Right kidney (tissue), 1 donor: ENCODE measurements around the gene BRF1.
"Not testable (repeated sequence)": the region's sequence is repeated elsewhere in the genome, so short reads cannot be mapped to it uniquely, and the experiment has no call there.

Experiments used
- DNase-seq: peaks from one replicate; pipeline ENCODE4 v3.0.0-alpha.2; 2016

Gene BRF1

GRCh38 chr14:105290621-105291346 is 10.0 kb downstream of the BRF1 start:
- DNase-seq: no peak

GRCh38 chr14:105288936-105289335 is 11.9 kb downstream of the BRF1 start:
- not testable (repeated sequence) for DNase-seq

DNA sequence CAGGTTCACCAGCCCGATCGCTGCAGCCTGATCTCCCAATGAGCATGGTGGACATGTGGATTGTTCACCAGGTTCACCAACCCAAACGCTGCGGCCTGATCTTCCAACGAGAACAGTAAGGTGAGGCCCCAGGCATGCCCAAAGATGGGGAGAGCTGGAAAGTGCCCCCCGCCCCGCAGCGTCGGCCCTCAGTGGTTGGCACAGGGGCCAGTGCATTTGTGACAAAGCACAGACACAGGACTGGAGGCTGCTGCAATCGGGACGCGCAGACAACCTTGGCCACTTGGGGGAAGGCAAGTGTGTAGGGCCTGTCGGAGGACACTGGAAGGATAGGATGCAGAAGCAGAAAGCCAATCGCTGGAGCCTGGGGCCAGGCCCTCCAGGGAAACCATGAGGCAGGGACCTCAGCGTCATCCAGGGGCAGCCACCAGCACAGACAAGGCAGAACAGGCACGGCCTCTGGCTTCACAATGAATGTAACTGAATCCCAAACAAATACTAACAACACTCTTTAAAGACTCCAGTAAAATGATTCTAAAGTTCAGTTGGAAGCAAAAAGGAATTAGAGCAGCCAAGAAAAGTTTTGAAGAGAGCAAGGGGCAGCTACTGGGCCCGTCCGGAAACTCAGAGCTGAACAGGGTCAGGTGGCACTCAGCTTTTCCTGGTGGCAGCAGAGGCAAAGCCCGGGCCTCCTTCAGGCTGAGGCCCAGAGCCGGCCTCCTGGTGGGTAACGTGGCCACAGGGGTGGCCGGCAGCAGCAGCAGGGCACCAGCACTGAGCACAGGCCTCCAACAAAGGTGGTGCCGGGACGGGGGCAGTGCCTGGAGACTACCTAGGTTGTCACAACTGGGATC is 13.3 kb downstream of the BRF1 start:
- no peak for DNase-seq

DNA sequence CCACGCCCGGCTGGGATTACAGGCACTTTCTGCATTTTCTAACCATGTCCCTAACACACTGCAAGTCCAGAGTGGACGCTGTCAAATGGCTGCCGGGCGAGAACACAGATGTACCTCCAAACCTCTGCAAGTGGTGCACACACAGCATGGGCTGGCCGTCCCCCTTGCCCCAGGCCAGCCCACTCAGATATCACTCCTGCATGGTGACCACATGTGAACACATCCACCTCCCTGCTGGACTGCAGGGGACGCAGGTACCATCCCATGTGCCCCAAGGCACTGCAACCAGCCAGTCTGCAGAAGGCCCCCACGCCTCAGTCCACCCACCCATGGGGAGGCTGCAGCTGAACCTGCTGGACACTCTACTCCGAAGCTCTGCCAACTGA is 14.0 kb downstream of the BRF1 start:
- DNase-seq: no peak

DNA sequence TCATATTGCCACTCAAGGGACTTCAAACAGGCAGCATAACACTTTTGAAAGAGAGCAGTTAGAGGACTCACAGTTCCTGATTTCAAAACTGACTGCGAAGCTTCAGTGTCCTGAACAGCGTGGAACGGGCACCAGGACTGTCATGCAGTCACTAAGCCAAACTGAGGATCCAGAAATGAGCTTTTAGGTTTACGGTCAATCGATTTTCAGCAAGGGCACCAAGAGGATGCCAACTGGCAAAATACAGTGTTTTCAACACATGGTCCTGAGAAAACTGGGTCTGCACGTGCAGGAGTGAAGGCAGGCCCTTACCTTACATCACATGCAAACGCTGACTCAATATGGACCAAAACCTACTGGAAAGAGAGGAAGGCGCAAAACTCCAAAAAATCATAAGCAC is 15.6 kb downstream of the BRF1 start:
- no peak for DNase-seq

- DNase-seq: no peak
Observed at GRCh38 chr14:105283899-105284298, 16.9 kb downstream of the BRF1 start.

GRCh38 chr14:105283028-105283427 is 17.8 kb downstream of the BRF1 start:
- DNase-seq: no peak

GRCh38 chr14:105282098-105282725 is 18.6 kb downstream of the BRF1 start:
- DNase-seq: no peak

GRCh38 chr14:105281371-105282097 is 19.3 kb downstream of the BRF1 start:
- DNase-seq: peak; percentile 19

- DNase-seq: no peak
Observed at GRCh38 chr14:105280525-105280924, 20.3 kb downstream of the BRF1 start.

- no peak for DNase-seq
Observed at GRCh38 chr14:105279642-105280361, 21.0 kb downstream of the BRF1 start.

GRCh38 chr14:105277448-105277847 is 23.4 kb downstream of the BRF1 start:
- DNase-seq: not testable (repeated sequence)

DNA sequence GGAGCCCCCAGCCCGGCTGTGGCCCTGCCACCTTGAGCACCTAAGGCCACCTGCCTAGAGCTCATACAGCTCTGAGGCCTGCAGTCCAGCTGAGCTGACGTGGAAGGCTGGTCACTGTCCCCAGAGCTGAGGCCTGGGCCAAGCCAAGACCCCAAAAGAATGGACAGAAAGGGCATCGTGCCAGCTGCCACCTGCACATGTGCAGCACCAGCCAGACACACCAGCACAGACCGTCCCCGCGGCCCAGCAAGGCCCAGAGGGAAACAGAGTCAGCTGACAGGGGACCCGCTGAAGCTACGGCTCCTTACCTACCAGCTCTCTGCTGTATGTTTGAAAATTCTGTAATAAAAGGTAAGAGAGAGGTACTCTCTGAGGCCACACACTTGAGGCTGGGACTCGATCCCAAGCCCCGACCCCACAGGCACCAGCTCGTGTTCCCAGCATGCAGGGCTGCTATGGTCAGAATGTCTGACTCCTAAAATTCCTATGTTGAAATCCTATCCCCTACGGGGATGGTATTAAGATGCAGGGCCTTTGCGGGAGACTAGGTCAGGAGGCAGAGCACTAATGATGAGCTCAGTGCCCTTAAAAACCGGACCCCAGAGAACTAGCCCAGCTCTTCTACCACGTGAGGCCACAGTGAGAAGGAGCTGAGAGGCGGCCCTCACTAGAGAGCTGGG is 25.4 kb downstream of the BRF1 start:
- no peak for DNase-seq

DNA sequence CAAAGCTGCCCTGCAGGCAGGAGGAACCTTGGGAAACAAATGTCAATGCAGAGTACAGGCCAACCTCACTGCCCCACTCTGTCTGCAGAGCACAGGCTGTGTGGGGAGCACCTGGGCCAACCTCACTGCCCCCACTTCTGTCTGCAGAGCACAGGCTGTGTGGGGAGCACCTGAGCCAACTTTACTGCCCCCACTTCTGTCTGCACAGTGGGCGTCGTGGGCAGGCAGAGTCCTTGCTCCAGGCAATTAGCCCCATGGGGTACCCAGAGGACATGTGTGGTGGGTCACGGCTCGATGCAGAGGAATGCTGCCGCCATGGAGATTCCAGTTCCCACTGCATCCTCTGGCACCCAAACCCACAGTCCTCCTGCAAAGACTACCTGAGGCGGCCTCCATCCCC is 26.2 kb downstream of the BRF1 start:
- no peak for DNase-seq

- no peak for DNase-seq
Observed at GRCh38 chr14:105273062-105273461, 27.7 kb downstream of the BRF1 start.

DNA sequence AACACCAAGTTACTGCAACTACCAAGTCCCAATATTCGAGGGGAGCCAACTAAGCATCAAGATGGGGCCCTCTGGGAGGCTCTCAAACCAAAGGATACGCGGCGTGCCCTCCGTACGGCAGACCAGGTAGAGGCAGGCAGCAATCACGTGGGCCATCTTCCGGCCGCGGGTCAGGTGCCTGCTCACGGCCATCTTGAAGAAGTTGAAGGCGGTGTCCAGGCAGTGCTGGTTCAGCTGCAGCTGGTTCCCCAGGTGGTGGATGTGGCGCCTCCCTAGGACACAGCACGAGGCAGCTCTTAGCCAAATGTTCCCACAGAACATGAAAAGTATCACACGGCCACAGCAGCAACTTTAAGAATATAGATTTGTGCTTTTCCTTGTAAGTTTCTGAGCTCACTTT is 28.2 kb downstream of the BRF1 start:
- DNase-seq: no peak

DNA sequence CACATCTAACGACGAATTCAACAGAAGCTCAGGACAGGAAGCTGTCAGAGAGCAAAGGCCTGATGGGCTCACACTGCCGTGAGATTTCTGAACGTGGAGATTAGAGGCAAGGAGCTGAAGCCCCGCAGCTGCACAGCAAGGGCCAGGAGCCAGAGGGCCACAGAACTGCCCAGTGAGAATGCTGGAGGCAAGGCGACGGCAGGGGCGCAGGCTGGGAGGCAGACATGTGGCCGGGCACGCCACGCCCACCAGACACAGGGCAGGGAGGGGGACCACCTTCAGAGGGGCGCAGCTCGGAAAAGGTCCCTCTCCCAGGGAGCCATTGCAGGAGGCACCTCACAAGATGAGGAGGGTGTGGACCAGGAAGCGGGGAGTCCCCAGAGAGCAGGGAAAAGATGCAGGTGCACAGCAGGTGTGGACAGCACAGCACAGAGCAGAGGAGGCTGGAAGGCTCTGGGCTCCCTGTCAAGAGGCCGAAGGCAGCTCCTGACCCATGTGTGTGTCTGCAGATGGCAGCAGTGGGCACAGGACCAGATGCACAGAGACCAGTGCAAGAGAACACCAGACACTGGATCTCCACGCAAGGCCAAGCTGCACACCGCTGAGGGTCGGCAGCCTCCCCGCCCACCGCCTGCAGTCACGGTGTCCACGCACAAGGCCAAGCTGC is 29.4 kb downstream of the BRF1 start:
- no peak for DNase-seq

DNA sequence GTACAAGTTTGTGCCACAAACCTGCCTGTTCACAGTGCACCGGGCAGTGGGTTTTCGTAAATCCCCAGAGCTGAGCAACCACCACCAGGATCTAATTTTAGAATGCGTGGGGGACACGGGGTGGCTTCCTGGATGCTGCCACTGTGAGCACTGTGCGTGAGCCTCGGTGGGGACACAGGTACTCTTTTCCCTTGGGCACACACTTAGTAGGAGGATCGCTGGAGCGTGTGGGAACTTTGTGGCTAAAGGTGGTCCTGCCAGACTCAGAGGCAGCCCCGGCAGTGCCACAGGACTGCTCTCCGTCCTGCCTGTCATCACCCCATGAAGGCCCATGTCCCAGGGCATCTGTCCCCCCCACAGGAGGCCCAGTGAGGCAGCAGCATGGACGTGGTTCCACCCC is 31.4 kb downstream of the BRF1 start:
- no peak for DNase-seq

DNA sequence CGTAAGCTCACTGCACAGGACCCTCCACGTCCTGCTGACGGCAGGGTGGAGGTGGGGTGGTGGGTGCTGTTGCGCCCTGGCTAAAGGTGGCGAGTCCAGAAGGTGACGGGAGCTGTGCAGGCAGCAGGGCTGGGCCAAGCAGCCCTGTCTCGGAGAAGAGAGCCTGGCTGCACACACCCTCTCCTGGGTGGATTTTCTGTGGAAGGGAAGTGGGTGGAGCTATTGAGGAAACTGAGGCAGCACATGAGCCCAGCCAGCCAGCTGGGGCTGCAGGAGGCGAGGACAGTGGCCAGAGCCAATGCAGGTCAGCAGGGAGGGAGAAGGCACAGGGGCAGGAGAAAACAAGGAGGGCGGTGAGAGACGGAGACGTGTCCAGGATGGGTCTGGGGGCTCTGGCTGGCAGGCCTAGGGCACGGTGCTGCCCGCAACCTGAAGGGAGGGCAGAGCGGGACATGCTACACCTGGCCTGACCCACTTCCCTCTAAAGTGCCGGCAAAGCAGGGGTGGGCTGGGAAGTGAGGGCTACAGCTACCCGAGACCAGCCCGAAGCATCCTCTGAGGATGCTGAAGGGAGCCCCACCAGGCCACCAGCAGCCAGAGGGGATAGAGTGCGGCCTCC is 32.0 kb downstream of the BRF1 start:
- no peak for DNase-seq

GRCh38 chr14:105267820-105268548 is 32.8 kb downstream of the BRF1 start:
- no peak for DNase-seq
